ENCODE measurements around the gene PAX8. TPM values are rescaled to one million over a fixed set of nuclear protein-coding genes. Genes with fewer than 3 reads are reported as not detected.

PAX8 gene
- total and polyA plus RNA-seq, 2 of the 13 experiments (the other 11 are each of a cell fraction or from before 2014, with no cell fraction given), result 1.5 to 8.8 TPM

GRCh38 chr2:113282747-113283533 is 4.2 kb upstream of the PAX8 start (continued):
- TF ChIP-seq ZNF3 (CRISPR knock-in tag; IDR thresholded peaks at IDR 0.05) (no peak), KLF6 (CRISPR knock-in tag; IDR thresholded peaks at IDR 0.05) (peak; percentile 69; the same call in 1 of the 2 replicates), ZNF598 (CRISPR knock-in tag; IDR thresholded peaks at IDR 0.05; ENCODE audit: borderline replicate concordance) (no peak), MTF2 (CRISPR knock-in tag; IDR thresholded peaks at IDR 0.05; ENCODE audit: borderline replicate concordance) (no peak; the same call in 1 of the 2 replicates), KDM2A (CRISPR knock-in tag; IDR thresholded peaks at IDR 0.05; ENCODE audit: borderline replicate concordance, low read depth) (peak; percentile 53; the same call in 1 of the 2 replicates), U2AF2 (IDR thresholded peaks at IDR 0.05; ENCODE audit: low read depth, low read length) (0 out of 2 replicates have a peak, but pooled peaks have one; percentile 50), BORCS8-MEF2B (CRISPR knock-in tag; IDR thresholded peaks at IDR 0.05) (peak; percentile 73; the same call in 1 of the 2 replicates), ZBTB49 (CRISPR knock-in tag; IDR thresholded peaks at IDR 0.05; ENCODE audit: borderline replicate concordance) (no peak), ZNF180 (CRISPR knock-in tag; IDR thresholded peaks at IDR 0.05; ENCODE audit: borderline replicate concordance, low read depth) (no peak), SNAPC5 (CRISPR knock-in tag; IDR thresholded peaks at IDR 0.05; ENCODE audit: borderline replicate concordance) (no peak), ZNF768 (CRISPR knock-in tag; IDR thresholded peaks at IDR 0.05) (no peak), POLR2A (IDR thresholded peaks at IDR 0.05; ENCODE audit: insufficient read depth in 1 of 2, low read depth in 2 of 2, low read length in 2 of 2) (peak; percentile 70 to 77), ZUFSP (CRISPR knock-in tag; IDR thresholded peaks at IDR 0.05; ENCODE audit: borderline replicate concordance) (no peak), ZNF12 (CRISPR knock-in tag; IDR thresholded peaks at IDR 0.05) (no peak), FOXP4 (CRISPR knock-in tag; IDR thresholded peaks at IDR 0.05) (peak; percentile 45; the same call in 1 of the 2 replicates), PCBP2 (optimal IDR thresholded peaks at IDR 0.05; ENCODE audit: low read depth, low read length, poor library complexity, severe bottlenecking) (no peak), GLI4 (CRISPR knock-in tag; IDR thresholded peaks at IDR 0.05; ENCODE audit: borderline replicate concordance) (no peak), SALL1 (CRISPR knock-in tag; IDR thresholded peaks at IDR 0.05) (peak; percentile 93), NFKB2 (CRISPR knock-in tag; IDR thresholded peaks at IDR 0.05; ENCODE audit: borderline replicate concordance) (no peak; the same call in 1 of the 2 replicates), ZNF282 (IDR thresholded peaks at IDR 0.05; ENCODE audit: partially characterized antibody) (no peak), HIC2 (CRISPR knock-in tag; IDR thresholded peaks at IDR 0.05; ENCODE audit: low read depth) (peak; percentile 88)
